DND-41 (cell line): Measurements from ENCODE around the gene BRIP1.

ENCODE experiments used
- ATAC-seq: fragments of 200-7000 bp; cut with Tn5 transposase; 3 replicates; pipeline ENCODE4 v1.9.1; 2021; ENCODE audit warnings: low read depth; ENCODE audit not compliant: insufficient read depth
- DNase-seq: peaks from one replicate; pipeline ENCODE4 v3.0.0-alpha.2; 2020
- H2AFZ ChIP-seq: 2 replicates; pipeline ENCODE4 v1.6.0; 2012; ENCODE audit warnings: low read depth, low read length
- H3K27ac ChIP-seq: 2 replicates; pipeline ENCODE4 v1.5.1; 2012; ENCODE audit warnings: low read length, inconsistent platforms
- H3K27me3 ChIP-seq: fragments of 200-600 bp; sonication (generic); 2 replicates; pipeline ENCODE4 v1.6.0; 2012; ENCODE audit warnings: low read length, mild to moderate bottlenecking, inconsistent platforms; ENCODE audit not compliant: insufficient read depth, poor library complexity
- H3K36me3 ChIP-seq: 2 replicates; pipeline ENCODE4 v1.5.1; 2012; ENCODE audit warnings: low read length, inconsistent platforms; ENCODE audit not compliant: insufficient read depth
- H3K4me1 ChIP-seq: 2 replicates; pipeline ENCODE4 v1.5.1; 2012; ENCODE audit warnings: mild to moderate bottlenecking, low read length; ENCODE audit not compliant: insufficient read depth
- H3K4me2 ChIP-seq: 2 replicates; pipeline ENCODE4 v1.6.0; 2012; ENCODE audit warnings: mild to moderate bottlenecking, moderate library complexity, low read length, inconsistent platforms; ENCODE audit not compliant: insufficient read depth
- H3K4me3 ChIP-seq, 2 experiments: fragments of 200-600 bp in 1 of 2; shearing (Covaris generic) in 1 of 2; 2 replicates each; pipeline ENCODE4 v1.5.1; 2012 to 2016; ENCODE audit warnings: inconsistent platforms in 2 of 2, low read length in 2 of 2, mild to moderate bottlenecking in 2 of 2, low read depth in 1 of 2, moderate library complexity in 1 of 2
- H3K79me2 ChIP-seq: 2 replicates; pipeline ENCODE4 v1.6.0; 2012; ENCODE audit warnings: low read length, inconsistent platforms; ENCODE audit not compliant: insufficient read depth
- H3K9ac ChIP-seq: 2 replicates; pipeline ENCODE4 v1.6.0; 2012; ENCODE audit warnings: low read depth, mild to moderate bottlenecking, inconsistent platforms, low read length, moderate library complexity
- H3K9me3 ChIP-seq: 2 replicates; pipeline ENCODE4 v1.5.1; 2012; ENCODE audit warnings: low read length, moderate library complexity, mild to moderate bottlenecking, inconsistent platforms; ENCODE audit not compliant: insufficient read depth, severe bottlenecking
- H4K20me1 ChIP-seq: 2 replicates; pipeline ENCODE4 v1.6.0; 2012; ENCODE audit warnings: low read length; ENCODE audit not compliant: insufficient read depth
- EZH2 ChIP-seq: IDR thresholded peaks from 3 replicates; pipeline ENCODE4 v1.6.1; 2012; ENCODE audit warnings: borderline replicate concordance, low read depth, mild to moderate bottlenecking, moderate library complexity, low read length, inconsistent platforms; ENCODE audit not compliant: severe bottlenecking
- TF ChIP-seq, protein P1 (sequence below): IDR thresholded peaks from 2 replicates; pipeline ENCODE4 v1.5.1; 2012; ENCODE audit warnings: borderline replicate concordance, low read length, moderate library complexity, mild to moderate bottlenecking; ENCODE audit not compliant: poor library complexity, severe bottlenecking; ENCODE audit errors: extremely low read depth

The BRIP1 gene

GRCh38 chr17:61872099-61872498 is 8.8 kb upstream of the BRIP1 start:
- Histone ChIP-seq H2AFZ (no peak overlapping the region), H3K9me3 (no peaks in the 10 kb centered on the region), H3K4me2 (no peak overlapping the region), H3K4me3 (no peak overlapping the region), H3K4me1 (no peaks in the 10 kb centered on the region), H3K36me3 (peaks cover 62% of the 10 kb centered on the region; the same call in 1 of the 2 replicates), H3K79me2 (no peaks in the 10 kb centered on the region), H4K20me1 (no peaks in the 10 kb centered on the region), H3K9ac (no peak overlapping the region), H3K27me3 (no peaks in the 10 kb centered on the region), H3K27ac (no peak overlapping the region)
- ATAC-seq: no peak
- TF ChIP-seq, protein P1, sequence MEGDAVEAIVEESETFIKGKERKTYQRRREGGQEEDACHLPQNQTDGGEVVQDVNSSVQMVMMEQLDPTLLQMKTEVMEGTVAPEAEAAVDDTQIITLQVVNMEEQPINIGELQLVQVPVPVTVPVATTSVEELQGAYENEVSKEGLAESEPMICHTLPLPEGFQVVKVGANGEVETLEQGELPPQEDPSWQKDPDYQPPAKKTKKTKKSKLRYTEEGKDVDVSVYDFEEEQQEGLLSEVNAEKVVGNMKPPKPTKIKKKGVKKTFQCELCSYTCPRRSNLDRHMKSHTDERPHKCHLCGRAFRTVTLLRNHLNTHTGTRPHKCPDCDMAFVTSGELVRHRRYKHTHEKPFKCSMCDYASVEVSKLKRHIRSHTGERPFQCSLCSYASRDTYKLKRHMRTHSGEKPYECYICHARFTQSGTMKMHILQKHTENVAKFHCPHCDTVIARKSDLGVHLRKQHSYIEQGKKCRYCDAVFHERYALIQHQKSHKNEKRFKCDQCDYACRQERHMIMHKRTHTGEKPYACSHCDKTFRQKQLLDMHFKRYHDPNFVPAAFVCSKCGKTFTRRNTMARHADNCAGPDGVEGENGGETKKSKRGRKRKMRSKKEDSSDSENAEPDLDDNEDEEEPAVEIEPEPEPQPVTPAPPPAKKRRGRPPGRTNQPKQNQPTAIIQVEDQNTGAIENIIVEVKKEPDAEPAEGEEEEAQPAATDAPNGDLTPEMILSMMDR: no peak
- no peak for TF ChIP-seq EZH2
- DNase-seq: no peak

- ATAC-seq (no peak), DNase-seq (no peak)
- Histone ChIP-seq H3K4me3 (no peak overlapping the region), H3K9ac (no peak overlapping the region), H2AFZ (no peak overlapping the region), H3K27me3 (no peaks in the 10 kb centered on the region), H3K36me3 (peaks cover 52% of the 10 kb centered on the region; the same call in 1 of the 2 replicates), H3K79me2 (no peaks in the 10 kb centered on the region), H4K20me1 (no peaks in the 10 kb centered on the region), H3K27ac (no peak overlapping the region), H3K4me1 (peaks cover 5% of the 10 kb centered on the region), H3K4me2 (no peak overlapping the region), H3K9me3 (no peaks in the 10 kb centered on the region)
- no peak for TF ChIP-seq EZH2
- TF ChIP-seq, protein P1: no peak
Observed at GRCh38 chr17:61869138-61869537, 5.8 kb upstream of the BRIP1 start.

- no peak for ATAC-seq
- TF ChIP-seq, protein P1: no peak
- TF ChIP-seq EZH2: no peak
Observed at GRCh38 chr17:61868074-61868473, 4.7 kb upstream of the BRIP1 start.

DNA sequence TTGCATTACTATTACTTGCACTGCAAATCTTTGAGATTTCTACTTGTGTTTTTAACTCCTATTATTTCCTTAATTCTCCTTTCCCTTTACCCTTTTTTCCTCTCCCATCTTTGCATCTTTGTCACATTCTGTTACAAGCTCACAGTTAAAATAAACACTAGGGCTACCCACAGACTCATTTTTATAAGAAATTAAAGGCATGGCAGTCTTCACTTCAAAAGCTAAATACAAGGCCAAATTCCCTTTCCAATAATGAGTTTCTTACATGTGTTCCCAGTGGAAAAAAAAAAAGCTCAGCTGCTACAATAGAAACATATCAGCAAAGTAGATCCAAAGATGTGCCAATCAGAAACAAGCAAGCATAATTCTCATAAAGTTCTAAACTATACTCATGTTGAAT is 3.7 kb upstream of the BRIP1 start:
- H3K27me3 ChIP-seq: no peaks in the 10 kb centered on the region
- H3K9me3 ChIP-seq: no peaks in the 10 kb centered on the region
- H3K9ac ChIP-seq: no peak overlapping the region
- H4K20me1 ChIP-seq: no peaks in the 10 kb centered on the region
- no peak overlapping the region for H3K27ac ChIP-seq
- H3K4me1 ChIP-seq: peaks cover 12% of the 10 kb centered on the region
- H2AFZ ChIP-seq: no peak overlapping the region
- H3K36me3 ChIP-seq: peaks cover 45% of the 10 kb centered on the region; the same call in 1 of the 2 replicates
- no peak overlapping the region for H3K4me2 ChIP-seq
- ATAC-seq: no peak
- no peak for DNase-seq
- no peak for TF ChIP-seq EZH2
- TF ChIP-seq, protein P1: no peak
- no peak overlapping the region for H3K4me3 ChIP-seq
- peaks cover 13% of the 10 kb centered on the region for H3K79me2 ChIP-seq

More at GRCh38 chr17:61868074-61868473, 4.7 kb upstream of the BRIP1 start:
- Histone ChIP-seq H3K4me2 (no peak overlapping the region), H3K36me3 (peaks cover 49% of the 10 kb centered on the region; the same call in 1 of the 2 replicates), H3K4me1 (peaks cover 9% of the 10 kb centered on the region), H3K79me2 (peaks cover 2% of the 10 kb centered on the region), H3K4me3 (no peak overlapping the region), H3K27ac (no peak overlapping the region), H3K27me3 (no peaks in the 10 kb centered on the region), H3K9me3 (no peaks in the 10 kb centered on the region), H4K20me1 (no peaks in the 10 kb centered on the region), H2AFZ (no peak overlapping the region), H3K9ac (no peak overlapping the region)
- no peak for DNase-seq
